Thoracic aorta (tissue), 2 donors: Measurements from ENCODE around the gene ABCE1. TPM values are rescaled to one million over a fixed set of nuclear protein-coding genes. Genes with fewer than 3 reads are reported as not detected.
A peak's percentile ranks its signal among the peaks of the same experiment; 100 is the strongest.
"Not testable (repeated sequence)": the region's sequence is repeated elsewhere in the genome, so short reads cannot be mapped to it uniquely, and the experiment has no call there.

Source experiments
- ATAC-seq: fragments of 150-250 bp; one replicate; pipeline ENCODE4 v1.8.0; 2017; ENCODE audit warnings: low read depth; ENCODE audit not compliant: insufficient number of reproducible peaks, low FRiP score
- DNase-seq: peaks from one replicate; pipeline ENCODE4 v3.0.0-alpha.2; 2020; ENCODE audit warnings: low spot score
- H3K27ac ChIP-seq, 2 donors: fragments of 200-600 bp; sonication (generic); 1 replicate in 1 of 2; 2 replicates in 1 of 2; pipeline ENCODE4 v1.5.1; 2016; ENCODE audit warnings: mild to moderate bottlenecking in 2 of 2, moderate library complexity in 2 of 2
- H3K27me3 ChIP-seq: fragments of 200-600 bp; sonication (generic); replicated peaks from 2 replicates; pipeline ENCODE4 v1.6.0; 2016; ENCODE audit warnings: mild to moderate bottlenecking; ENCODE audit not compliant: insufficient read depth
- H3K36me3 ChIP-seq: fragments of 200-600 bp; sonication (generic); one replicate; pipeline ENCODE4 v1.5.1; 2016
- H3K4me1 ChIP-seq, 2 donors: fragments of 200-600 bp; sonication (generic); 1 replicate in 1 of 2; 2 replicates in 1 of 2; pipeline versions ENCODE4 v1.5.1 to v1.6.0; 2016; ENCODE audit warnings: low read depth in 2 of 2, mild to moderate bottlenecking in 1 of 2; ENCODE audit not compliant: control insufficient read depth in 1 of 2
- H3K4me3 ChIP-seq: fragments of 200-600 bp; sonication (generic); 2 replicates; pipeline ENCODE4 v1.5.1; 2016; ENCODE audit warnings: mild to moderate bottlenecking
- H3K9me3 ChIP-seq: fragments of 200-600 bp; sonication (generic); 2 replicates; pipeline ENCODE4 v1.5.1; 2016
- total RNA-seq, 2 donors: library from RNA; depleted of rRNA; stranded (reverse); fragments of >200 nt; gene quantifications; one replicate each; pipeline versions ENCODE4 v1.1.0 to v1.2.3, GENCODE V29; 2016
- TF ChIP-seq, protein P1 (sequence below): fragments of 200-600 bp; sonication (generic); IDR thresholded peaks from one replicate; pipeline ENCODE4 v1.5.1; 2019; ENCODE audit warnings: antibody characterized with exemption

ABCE1 gene
- total RNA-seq, 2 donors from 2014 or later: 74.6 to 74.7 TPM

DNA sequence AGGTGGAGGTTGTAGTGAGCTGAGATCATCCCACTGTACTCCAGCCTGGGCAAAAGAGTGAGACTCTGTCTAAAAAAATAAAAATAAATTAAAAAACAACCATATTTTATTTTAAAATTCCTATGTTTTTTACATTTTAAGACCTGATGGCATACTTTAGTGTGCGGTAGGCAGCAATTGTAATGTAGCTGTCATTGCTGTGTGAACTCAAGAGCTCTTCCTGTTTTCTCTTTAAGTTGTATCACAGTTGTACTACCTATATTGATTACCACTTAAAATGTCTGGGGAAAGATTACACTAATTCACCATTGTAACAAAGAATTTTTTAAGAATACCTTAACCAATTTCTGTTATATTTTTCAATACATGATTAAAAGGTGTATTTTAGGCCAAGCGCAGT lies 27.3 kb downstream of the ABCE1 start:
- Histone ChIP-seq H3K9me3 (no peaks in the 10 kb centered on the region), H3K27me3 (no peaks in the 10 kb centered on the region), H3K4me3 (no peak overlapping the region), H3K27ac (no peak overlapping the region), H3K4me1 (no peaks in the 10 kb centered on the region), H3K36me3 (peaks cover 22% of the 10 kb centered on the region)
- DNase-seq: no peak
- no peak for ATAC-seq
- TF ChIP-seq, protein P1, sequence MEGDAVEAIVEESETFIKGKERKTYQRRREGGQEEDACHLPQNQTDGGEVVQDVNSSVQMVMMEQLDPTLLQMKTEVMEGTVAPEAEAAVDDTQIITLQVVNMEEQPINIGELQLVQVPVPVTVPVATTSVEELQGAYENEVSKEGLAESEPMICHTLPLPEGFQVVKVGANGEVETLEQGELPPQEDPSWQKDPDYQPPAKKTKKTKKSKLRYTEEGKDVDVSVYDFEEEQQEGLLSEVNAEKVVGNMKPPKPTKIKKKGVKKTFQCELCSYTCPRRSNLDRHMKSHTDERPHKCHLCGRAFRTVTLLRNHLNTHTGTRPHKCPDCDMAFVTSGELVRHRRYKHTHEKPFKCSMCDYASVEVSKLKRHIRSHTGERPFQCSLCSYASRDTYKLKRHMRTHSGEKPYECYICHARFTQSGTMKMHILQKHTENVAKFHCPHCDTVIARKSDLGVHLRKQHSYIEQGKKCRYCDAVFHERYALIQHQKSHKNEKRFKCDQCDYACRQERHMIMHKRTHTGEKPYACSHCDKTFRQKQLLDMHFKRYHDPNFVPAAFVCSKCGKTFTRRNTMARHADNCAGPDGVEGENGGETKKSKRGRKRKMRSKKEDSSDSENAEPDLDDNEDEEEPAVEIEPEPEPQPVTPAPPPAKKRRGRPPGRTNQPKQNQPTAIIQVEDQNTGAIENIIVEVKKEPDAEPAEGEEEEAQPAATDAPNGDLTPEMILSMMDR: no peak

GRCh38 chr4:145130130-145130529 lies 32.0 kb downstream of the ABCE1 start:
- peaks cover 13% of the 10 kb centered on the region for H3K36me3 ChIP-seq
- H3K27ac ChIP-seq: peak overlapping the region; percentile 31 to 46
- H3K9me3 ChIP-seq: no peaks in the 10 kb centered on the region
- ATAC-seq (no peak), DNase-seq (no peak)
- H3K27me3 ChIP-seq: no peaks in the 10 kb centered on the region
- H3K4me3 ChIP-seq: no peak overlapping the region
- peaks cover 4 to 12% of the 10 kb centered on the region in 2 donors for H3K4me1 ChIP-seq
- TF ChIP-seq, protein P1: no peak

DNA sequence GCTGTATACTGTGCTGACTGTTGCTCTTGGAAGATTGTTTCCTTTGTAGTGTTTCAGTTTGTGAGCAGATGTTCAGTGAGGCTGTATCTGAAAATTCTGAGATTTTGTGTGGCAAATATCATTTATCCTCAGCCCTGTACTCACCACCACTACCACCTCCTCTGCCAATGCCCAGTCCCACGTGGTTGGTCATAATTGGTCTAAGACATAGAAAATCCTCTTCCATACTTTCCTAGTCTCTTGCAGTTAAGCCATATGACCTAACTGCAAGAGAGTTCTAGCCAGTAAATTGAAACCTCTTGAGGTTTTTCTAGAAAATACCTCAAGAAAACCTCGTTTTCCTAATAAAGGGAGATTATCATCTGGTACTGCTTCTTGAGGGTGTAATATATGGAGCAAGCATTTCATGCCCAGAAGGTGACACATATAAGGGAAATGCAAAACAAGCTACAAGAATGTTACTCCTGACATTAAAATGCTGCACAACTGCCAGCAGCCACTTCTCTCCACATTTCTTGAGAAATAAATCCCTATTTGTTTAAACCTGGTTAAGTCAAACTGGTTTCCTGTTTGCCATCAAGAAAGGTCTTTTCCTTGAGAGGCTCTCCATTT lies 32.8 kb downstream of the ABCE1 start:
- TF ChIP-seq, protein P1: no peak
- DNase-seq: no peak
- H3K36me3 ChIP-seq: peaks cover 7% of the 10 kb centered on the region
- peaks cover 4 to 12% of the 10 kb centered on the region in 2 donors for H3K4me1 ChIP-seq
- H3K9me3 ChIP-seq: no peaks in the 10 kb centered on the region
- no peak for ATAC-seq
- no peaks in the 10 kb centered on the region for H3K27me3 ChIP-seq
- no peak overlapping the region for H3K4me3 ChIP-seq
- peak overlapping the region; percentile 31 to 46 for H3K27ac ChIP-seq

DNA sequence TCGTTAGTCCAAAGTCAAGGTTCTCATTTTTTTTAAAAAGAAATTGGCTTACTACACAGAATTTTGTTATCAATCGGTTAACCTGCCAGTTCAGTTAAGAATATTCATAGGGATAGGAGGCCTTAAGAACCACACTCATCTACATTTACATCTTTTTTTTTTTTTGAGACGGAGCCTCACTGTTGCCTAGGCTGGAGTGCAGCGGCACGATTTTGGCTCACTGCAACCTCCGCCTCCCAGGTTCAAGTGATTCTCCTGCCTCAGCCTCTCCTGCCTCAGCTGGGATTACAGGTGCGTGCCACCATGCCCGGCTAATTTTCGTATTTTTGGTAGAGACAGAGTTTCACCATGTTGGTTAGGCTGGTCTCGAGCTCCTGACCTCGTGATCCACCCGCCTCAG lies 33.7 kb downstream of the ABCE1 start:
- no peak for DNase-seq
- no peak overlapping the region for H3K4me3 ChIP-seq
- no peaks in the 10 kb centered on the region for H3K27me3 ChIP-seq
- no peaks in the 10 kb centered on the region for H3K9me3 ChIP-seq
- H3K27ac ChIP-seq: peak overlapping the region in 1 of 2 donors; percentile 31
- ATAC-seq: no peak
- H3K4me1 ChIP-seq: peaks cover 4 to 12% of the 10 kb centered on the region in 2 donors
- TF ChIP-seq, protein P1: no peak
- H3K36me3 ChIP-seq: no peaks in the 10 kb centered on the region

GRCh38 chr4:145132511-145133098 lies 34.5 kb downstream of the ABCE1 start:
- no peaks in the 10 kb centered on the region for H3K9me3 ChIP-seq
- DNase-seq (no peak), ATAC-seq (no peak)
- no peak overlapping the region for H3K27ac ChIP-seq
- peaks cover 4 to 12% of the 10 kb centered on the region in 2 donors for H3K4me1 ChIP-seq
- peaks cover 1% of the 10 kb centered on the region for H3K36me3 ChIP-seq
- no peak overlapping the region for H3K4me3 ChIP-seq
- H3K27me3 ChIP-seq: no peaks in the 10 kb centered on the region
- TF ChIP-seq, protein P1: no peak

DNA sequence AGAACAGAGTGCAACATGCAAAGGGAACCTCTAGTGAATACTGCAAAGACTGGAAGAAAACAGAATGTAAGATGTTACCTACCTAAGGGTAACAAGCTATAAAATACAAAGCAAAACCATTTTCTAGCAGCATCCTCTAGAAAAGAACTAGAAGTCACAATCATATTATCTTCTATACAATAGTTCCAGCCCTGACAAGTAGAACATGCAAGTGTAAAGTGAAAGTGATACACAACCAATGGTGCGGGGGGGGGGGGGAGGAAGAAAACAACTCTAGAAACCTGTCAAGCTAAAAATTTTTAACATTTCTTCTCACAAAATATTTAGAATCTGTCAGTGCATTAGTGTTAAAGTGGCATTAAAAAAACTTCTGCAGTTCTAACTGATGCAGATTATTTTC lies 38.1 kb downstream of the ABCE1 start:
- peaks cover 15% of the 10 kb centered on the region for H3K36me3 ChIP-seq
- not testable (repeated sequence) for H3K27me3 ChIP-seq, ATAC-seq, H3K9me3 ChIP-seq, H3K4me3 ChIP-seq, H3K4me1 ChIP-seq, H3K27ac ChIP-seq, DNase-seq
